ENCODE data around the gene DOCK3.

GRCh38 chr3:51358981-51359380 is 684.3 kb downstream of the DOCK3 start:
- no peak for TF ChIP-seq EZH2 (IDR thresholded peaks at IDR 0.05; ENCODE audit: borderline replicate concordance, low read length)
- no peak for TF ChIP-seq CTCF (conservative IDR thresholded peaks at IDR 0.05 in 1 of 2, IDR thresholded peaks at IDR 0.05 in 1 of 2; ENCODE audit: extremely low read depth in 1 of 2, insufficient read depth in 1 of 2, low read depth in 1 of 2, low read length in 2 of 2)

All from mammary epithelial cell (primary cell).